OCI-LY7 (cell line): Measurements from ENCODE around the gene GBE1. TPM values are rescaled to one million over a fixed set of nuclear protein-coding genes. Genes with fewer than 3 reads are reported as not detected.

Experiments used
- BruUV-seq: library from RNA; stranded (reverse); fragments of 400-500 nt; replicated peaks from 2 replicates; lab custom pipeline; 2021; lab: Mats Ljungman, UMichigan
- CTCF ChIA-PET: fragments of 300-600 bp; sonication (Branson Sonifier 250); formaldehyde crosslinking; loops from one replicate; lab custom pipeline; 2022; ENCODE audit warnings: antibody characterized with exemption; ENCODE audit not compliant: unreplicated experiment; lab: Charles Lee
- POLR2A ChIA-PET: fragments of 300-600 bp; sonication (Branson Sonifier 250); formaldehyde crosslinking; loops from one replicate; lab custom pipeline; 2022; ENCODE audit warnings: antibody characterized with exemption; lab: Charles Lee
- DNase-seq: peaks from one replicate; pipeline ENCODE4 v3.0.0-alpha.2; 2015; ENCODE audit warnings: low spot score
- H2AFZ ChIP-seq: fragments of 200-600 bp; sonication (generic), shearing (Covaris generic); 2 replicates; pipeline ENCODE4 v1.6.1; 2014; ENCODE audit warnings: mild to moderate bottlenecking, antibody characterized with exemption, low read length, moderate library complexity
- H3K27ac ChIP-seq: fragments of 200-600 bp; sonication (generic); 2 replicates; pipeline ENCODE4 v1.5.1; 2014; ENCODE audit warnings: mixed run types, low read depth, mild to moderate bottlenecking, moderate library complexity, low read length, inconsistent platforms; ENCODE audit not compliant: poor library complexity, severe bottlenecking
- H3K36me3 ChIP-seq: fragments of 200-600 bp; sonication (generic); 2 replicates; pipeline ENCODE4 v1.6.1; 2014; ENCODE audit warnings: mild to moderate bottlenecking, antibody characterized with exemption, low read length, moderate library complexity, mixed read lengths; ENCODE audit not compliant: insufficient read depth
- H3K4me1 ChIP-seq: fragments of 200-600 bp; sonication (generic); 2 replicates; pipeline ENCODE4 v1.5.1; 2014; ENCODE audit warnings: mild to moderate bottlenecking, low read length; ENCODE audit not compliant: insufficient read depth, poor library complexity, severe bottlenecking
- H3K4me2 ChIP-seq: fragments of 200-600 bp; sonication (generic); 2 replicates; pipeline ENCODE4 v1.6.1; 2014; ENCODE audit warnings: mild to moderate bottlenecking, low read length
- H3K4me3 ChIP-seq: fragments of 200-600 bp; sonication (generic); 2 replicates; pipeline ENCODE4 v1.5.1; 2014; ENCODE audit warnings: mild to moderate bottlenecking, low read depth, low read length; ENCODE audit not compliant: poor library complexity, severe bottlenecking
- H3K79me2 ChIP-seq: fragments of 200-600 bp; sonication (generic); 2 replicates; pipeline ENCODE4 v1.6.1; 2016; ENCODE audit warnings: low read depth, mild to moderate bottlenecking, low read length, moderate library complexity, mixed read lengths; ENCODE audit not compliant: insufficient read depth
- H3K9me2 ChIP-seq: fragments of 200-600 bp; sonication (generic); 2 replicates; pipeline ENCODE4 v1.6.1; 2016; ENCODE audit warnings: mild to moderate bottlenecking, low read length, mixed read lengths; ENCODE audit not compliant: insufficient read depth
- H3K9me3 ChIP-seq: fragments of 200-600 bp; sonication (generic); 2 replicates; pipeline ENCODE4 v1.6.1; 2014; ENCODE audit warnings: mild to moderate bottlenecking, mixed run types, low read length, mixed read lengths
- H4K20me1 ChIP-seq: fragments of 200-600 bp; sonication (generic); 2 replicates; pipeline ENCODE4 v1.6.1; 2014; ENCODE audit warnings: mild to moderate bottlenecking, antibody characterized with exemption, low read length, moderate library complexity, mixed read lengths; ENCODE audit not compliant: insufficient read depth
- EZH2phosphoT487 ChIP-seq: fragments of 200-600 bp; sonication (generic); IDR thresholded peaks from 2 replicates; pipeline ENCODE4 v1.6.1; 2018; ENCODE audit warnings: low read depth, borderline replicate concordance, mild to moderate bottlenecking, mixed run types, antibody characterized with exemption, low read length, moderate library complexity, mixed read lengths
- intact Hi-C: fragments of 100-400 bp; cut with micrococcal nuclease; formaldehyde crosslinking; loops from one replicate; pipeline ENCODE4 v1.10.0; 2022; ENCODE audit not compliant: unreplicated experiment
- total RNA-seq, 2 experiments: library from RNA; depleted of rRNA in 1 of 2; stranded (reverse); fragments of >200 nt in 1 of 2; shearing (Covaris generic) in 1 of 2; gene quantifications; 2 replicates each; pipeline ENCODE4 v1.2.3, GENCODE V29; 2014 to 2022
- TF ChIP-seq, protein P1 (sequence below): fragments of 200-600 bp; sonication (generic); conservative IDR thresholded peaks from 2 replicates; pipeline ENCODE4 v1.5.1; 2014; ENCODE audit warnings: mild to moderate bottlenecking, antibody characterized with exemption, low read length, moderate library complexity, mixed read lengths

Gene GBE1
- total RNA-seq, 2 experiments from 2014 or later: 10.7 to 24.4 TPM

DNA sequence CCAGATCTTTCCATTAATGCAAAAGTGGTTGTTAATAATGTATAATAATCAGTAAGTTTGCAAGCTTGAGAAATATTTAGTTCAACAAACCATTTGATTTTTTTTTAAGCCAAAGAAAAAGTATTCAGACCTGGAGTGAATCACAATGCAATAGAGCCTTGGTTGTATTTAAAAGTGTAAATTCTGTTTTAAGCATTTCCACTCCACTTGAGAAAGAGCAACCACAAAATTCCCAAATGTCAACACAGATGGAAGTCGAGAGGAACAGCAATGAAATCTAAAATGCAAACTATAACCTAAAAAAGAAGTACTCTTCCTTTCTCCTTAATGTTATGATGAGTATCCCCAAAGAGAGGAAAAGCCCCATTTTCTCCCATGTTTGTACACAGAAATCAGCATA lies 20.2 kb downstream of the GBE1 start:
- ChIA-PET POLR2A (interaction anchor here (1.0 kb wide), 1 partner anchor 21 kb away, joined by 4 read pairs; no protein-coding TSS in a partner anchor), CTCF (no interaction called here)
- Histone ChIP-seq H3K36me3 (no peaks in the 10 kb centered on the region), H3K9me2 (no peaks in the 10 kb centered on the region), H3K4me3 (no peak overlapping the region), H4K20me1 (no peaks in the 10 kb centered on the region), H3K9me3 (no peaks in the 10 kb centered on the region), H3K79me2 (no peaks in the 10 kb centered on the region), H3K4me1 (peaks cover 6% of the 10 kb centered on the region), H3K27ac (no peak overlapping the region), H3K4me2 (no peak overlapping the region), H2AFZ (no peak overlapping the region)
- DNase-seq: no peak
- BruUV-seq: no TSS peak
- TF ChIP-seq, protein P1, sequence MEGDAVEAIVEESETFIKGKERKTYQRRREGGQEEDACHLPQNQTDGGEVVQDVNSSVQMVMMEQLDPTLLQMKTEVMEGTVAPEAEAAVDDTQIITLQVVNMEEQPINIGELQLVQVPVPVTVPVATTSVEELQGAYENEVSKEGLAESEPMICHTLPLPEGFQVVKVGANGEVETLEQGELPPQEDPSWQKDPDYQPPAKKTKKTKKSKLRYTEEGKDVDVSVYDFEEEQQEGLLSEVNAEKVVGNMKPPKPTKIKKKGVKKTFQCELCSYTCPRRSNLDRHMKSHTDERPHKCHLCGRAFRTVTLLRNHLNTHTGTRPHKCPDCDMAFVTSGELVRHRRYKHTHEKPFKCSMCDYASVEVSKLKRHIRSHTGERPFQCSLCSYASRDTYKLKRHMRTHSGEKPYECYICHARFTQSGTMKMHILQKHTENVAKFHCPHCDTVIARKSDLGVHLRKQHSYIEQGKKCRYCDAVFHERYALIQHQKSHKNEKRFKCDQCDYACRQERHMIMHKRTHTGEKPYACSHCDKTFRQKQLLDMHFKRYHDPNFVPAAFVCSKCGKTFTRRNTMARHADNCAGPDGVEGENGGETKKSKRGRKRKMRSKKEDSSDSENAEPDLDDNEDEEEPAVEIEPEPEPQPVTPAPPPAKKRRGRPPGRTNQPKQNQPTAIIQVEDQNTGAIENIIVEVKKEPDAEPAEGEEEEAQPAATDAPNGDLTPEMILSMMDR: no peak
- TF ChIP-seq EZH2phosphoT487: no peak
- intact Hi-C loops: no loop called here

DNA sequence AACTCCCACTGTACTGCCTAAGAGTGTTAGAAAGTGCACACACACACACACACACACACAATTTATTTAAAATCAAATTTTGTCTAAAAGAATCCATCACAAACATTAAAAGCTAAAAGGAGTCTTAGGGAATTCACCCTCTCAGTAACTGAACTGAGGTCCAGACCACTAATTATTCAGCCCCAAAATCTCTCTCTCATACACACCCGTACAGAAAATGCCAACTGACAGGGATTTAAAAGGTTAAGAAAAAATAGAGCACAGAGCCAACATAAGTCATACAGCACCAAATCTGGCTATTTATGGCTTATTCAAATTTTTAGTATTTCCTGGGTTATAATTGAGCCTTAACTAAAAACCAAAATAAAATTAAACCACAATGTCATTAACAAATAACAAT lies 20.7 kb downstream of the GBE1 start:
- Histone ChIP-seq H3K4me3 (no peak overlapping the region), H3K9me2 (no peaks in the 10 kb centered on the region), H3K79me2 (no peaks in the 10 kb centered on the region), H3K36me3 (no peaks in the 10 kb centered on the region), H3K4me2 (no peak overlapping the region), H4K20me1 (no peaks in the 10 kb centered on the region), H3K4me1 (peaks cover 6% of the 10 kb centered on the region), H3K9me3 (no peaks in the 10 kb centered on the region), H3K27ac (no peak overlapping the region), H2AFZ (no peak overlapping the region)
- CTCF ChIA-PET: no interaction called here
- intact Hi-C loops: no loop called here
- no peak for DNase-seq
- POLR2A ChIA-PET: interaction anchor here (1.0 kb wide), 1 partner anchor 21 kb away, joined by 4 read pairs; no protein-coding TSS in a partner anchor
- no TSS peak for BruUV-seq
- TF ChIP-seq, protein P1: no peak
- no peak for TF ChIP-seq EZH2phosphoT487

DNA sequence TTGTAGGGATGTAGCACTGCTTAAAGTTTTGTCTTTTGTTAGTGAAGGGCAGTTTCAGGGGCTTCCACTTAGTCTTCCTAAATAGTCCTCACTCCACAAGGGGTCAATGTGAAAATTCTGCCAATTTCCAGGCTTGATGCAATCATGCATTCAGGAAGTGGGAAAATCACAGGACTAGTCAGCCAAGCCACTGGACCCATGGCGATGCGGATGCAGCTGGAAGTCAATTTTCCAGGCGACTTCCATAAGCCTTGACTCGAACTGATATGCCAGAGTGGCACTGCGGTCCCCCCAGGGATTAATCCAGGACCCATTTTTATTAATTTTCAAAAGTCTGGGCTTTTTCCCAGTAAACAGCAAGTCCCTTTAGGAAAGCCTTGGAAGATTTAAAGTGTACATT lies 26.1 kb downstream of the GBE1 start:
- ChIA-PET CTCF (no interaction called here), POLR2A (interaction anchor here (0.5 to 1.9 kb wide), 2 partner anchors 27 to 39 kb away, joined by 3 to 5 read pairs; partner anchors contain the start of gene GBE1)
- no peak for DNase-seq
- H3K9me2 ChIP-seq: no peaks in the 10 kb centered on the region
- no peak overlapping the region for H3K4me2 ChIP-seq
- no TSS peak for BruUV-seq
- H3K36me3 ChIP-seq: no peaks in the 10 kb centered on the region
- intact Hi-C loops: no loop called here
- H2AFZ ChIP-seq: no peak overlapping the region
- TF ChIP-seq EZH2phosphoT487: no peak
- TF ChIP-seq, protein P1: no peak
- H3K79me2 ChIP-seq: no peaks in the 10 kb centered on the region
- no peaks in the 10 kb centered on the region for H3K4me1 ChIP-seq
- H3K27ac ChIP-seq: no peak overlapping the region
- no peaks in the 10 kb centered on the region for H4K20me1 ChIP-seq
- no peaks in the 10 kb centered on the region for H3K9me3 ChIP-seq
- no peak overlapping the region for H3K4me3 ChIP-seq
